Liver (tissue), 3 donors: Measurements from ENCODE around the gene FLNB.

Experiments
- GABPA ChIP-seq, 2 donors: IDR thresholded peaks in 1 of 2; conservative IDR thresholded peaks in 1 of 2; 2 replicates each; pipeline ENCODE4 v1.6.1; 2016; ENCODE audit warnings: antibody characterized with exemption in 2 of 2, mild to moderate bottlenecking in 1 of 2, moderate library complexity in 1 of 2
- JUND ChIP-seq, 2 donors: IDR thresholded peaks; 2 replicates each; pipeline ENCODE4 v1.6.1; 2016; ENCODE audit warnings: antibody characterized with exemption in 2 of 2
- SP1 ChIP-seq: IDR thresholded peaks from 2 replicates; pipeline ENCODE4 v1.6.1; 2018; ENCODE audit warnings: antibody characterized with exemption, mild to moderate bottlenecking
- YY1 ChIP-seq: IDR thresholded peaks from 2 replicates; pipeline ENCODE4 v1.6.1; 2016; ENCODE audit warnings: antibody characterized with exemption, mild to moderate bottlenecking
- TF ChIP-seq, protein P1 (sequence below): fragments of 150-350 bp; IDR thresholded peaks from 2 replicates; pipeline ENCODE4 v1.5.1; 2017; ENCODE audit warnings: improper control_type of control experiment, low read depth, low read length; ENCODE audit not compliant: missing input control
- donor health status: healthy.
- donor health status: healthy.

DNA sequence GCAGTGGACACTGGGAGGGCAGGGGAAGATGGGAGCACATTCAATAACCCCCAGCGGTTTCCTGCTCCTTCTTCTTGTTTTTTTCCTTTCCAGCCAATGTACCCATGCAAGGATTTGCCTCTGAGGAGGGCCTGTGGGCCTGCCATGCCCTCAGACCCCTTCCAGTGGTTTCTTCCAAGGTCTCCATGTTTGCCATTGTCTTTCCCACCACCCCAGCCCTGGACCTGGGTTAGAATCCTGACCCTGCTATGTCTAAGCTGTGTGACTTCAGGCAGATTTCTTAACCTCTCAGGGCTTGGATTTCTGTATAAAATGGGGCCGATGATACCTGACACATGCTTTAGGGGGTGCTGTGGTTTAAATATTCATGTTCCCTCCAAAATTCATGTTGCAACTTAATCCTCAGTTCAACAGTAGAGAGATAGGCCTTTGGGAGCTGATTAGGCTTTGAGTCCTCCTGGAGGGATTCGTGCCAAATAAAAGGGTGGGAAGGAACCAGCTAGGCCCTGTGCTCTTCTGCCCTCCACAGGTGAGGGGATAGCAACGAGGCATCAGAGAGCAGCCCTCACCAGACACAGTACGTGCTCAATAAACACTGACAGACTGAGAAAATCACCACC is 46.3 kb upstream of the FLNB start:
- no peak for TF ChIP-seq YY1
- no peak for TF ChIP-seq SP1
- no peak for TF ChIP-seq GABPA (IDR thresholded peaks at IDR 0.05 in 1 of 2, conservative IDR thresholded peaks at IDR 0.05 in 1 of 2)
- TF ChIP-seq, protein P1, sequence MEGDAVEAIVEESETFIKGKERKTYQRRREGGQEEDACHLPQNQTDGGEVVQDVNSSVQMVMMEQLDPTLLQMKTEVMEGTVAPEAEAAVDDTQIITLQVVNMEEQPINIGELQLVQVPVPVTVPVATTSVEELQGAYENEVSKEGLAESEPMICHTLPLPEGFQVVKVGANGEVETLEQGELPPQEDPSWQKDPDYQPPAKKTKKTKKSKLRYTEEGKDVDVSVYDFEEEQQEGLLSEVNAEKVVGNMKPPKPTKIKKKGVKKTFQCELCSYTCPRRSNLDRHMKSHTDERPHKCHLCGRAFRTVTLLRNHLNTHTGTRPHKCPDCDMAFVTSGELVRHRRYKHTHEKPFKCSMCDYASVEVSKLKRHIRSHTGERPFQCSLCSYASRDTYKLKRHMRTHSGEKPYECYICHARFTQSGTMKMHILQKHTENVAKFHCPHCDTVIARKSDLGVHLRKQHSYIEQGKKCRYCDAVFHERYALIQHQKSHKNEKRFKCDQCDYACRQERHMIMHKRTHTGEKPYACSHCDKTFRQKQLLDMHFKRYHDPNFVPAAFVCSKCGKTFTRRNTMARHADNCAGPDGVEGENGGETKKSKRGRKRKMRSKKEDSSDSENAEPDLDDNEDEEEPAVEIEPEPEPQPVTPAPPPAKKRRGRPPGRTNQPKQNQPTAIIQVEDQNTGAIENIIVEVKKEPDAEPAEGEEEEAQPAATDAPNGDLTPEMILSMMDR, result peak; percentile 26
- TF ChIP-seq JUND (IDR thresholded peaks at IDR 0.05), result no peak
